Jurkat, Clone E6-1 (cell line): Measurements from ENCODE around the gene C10orf88. TPM values are rescaled to one million over a fixed set of nuclear protein-coding genes. Genes with fewer than 3 reads are reported as not detected.
A peak's percentile ranks its signal among the peaks of the same experiment; 100 is the strongest.

ENCODE experiments used
- DNase-seq: peaks from one replicate; pipeline ENCODE4 v3.0.0-alpha.2; 2011; ENCODE audit warnings: low read depth, low spot score
- H3K4me3 ChIP-seq: 2 replicates; pipeline ENCODE4 v1.5.1; 2011; ENCODE audit warnings: mild to moderate bottlenecking, low read length, control low read depth, moderate library complexity
- polyA plus RNA-seq: library from polyadenylated mRNA; unstranded; fragments of >200 nt; gene quantifications from one replicate; pipeline ENCODE4 v1.2.1, GENCODE V29; 2012; ENCODE audit warnings: missing spikeins; ENCODE audit not compliant: insufficient read length, insufficient read depth

C10orf88 gene, protein sequence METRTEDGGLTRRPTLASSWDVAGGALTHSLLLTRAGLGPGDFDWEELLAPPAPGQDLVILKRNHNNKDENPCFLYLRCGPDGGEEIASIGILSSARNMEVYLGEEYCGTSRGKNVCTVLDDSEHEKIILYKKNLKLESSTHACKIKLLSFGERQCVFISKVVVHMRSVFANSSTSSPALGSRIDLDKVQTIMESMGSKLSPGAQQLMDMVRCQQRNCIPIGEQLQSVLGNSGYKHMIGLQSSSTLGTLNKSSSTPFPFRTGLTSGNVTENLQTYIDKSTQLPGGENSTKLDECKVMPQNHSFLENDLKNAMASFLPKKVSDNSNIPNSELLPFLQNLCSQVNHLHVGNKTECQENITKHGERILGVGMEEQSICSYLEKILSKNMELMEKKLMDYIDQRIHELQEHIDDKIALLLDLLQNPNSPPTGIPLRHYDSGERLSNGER
- polyA plus RNA-seq = 15.5 TPM

DNA sequence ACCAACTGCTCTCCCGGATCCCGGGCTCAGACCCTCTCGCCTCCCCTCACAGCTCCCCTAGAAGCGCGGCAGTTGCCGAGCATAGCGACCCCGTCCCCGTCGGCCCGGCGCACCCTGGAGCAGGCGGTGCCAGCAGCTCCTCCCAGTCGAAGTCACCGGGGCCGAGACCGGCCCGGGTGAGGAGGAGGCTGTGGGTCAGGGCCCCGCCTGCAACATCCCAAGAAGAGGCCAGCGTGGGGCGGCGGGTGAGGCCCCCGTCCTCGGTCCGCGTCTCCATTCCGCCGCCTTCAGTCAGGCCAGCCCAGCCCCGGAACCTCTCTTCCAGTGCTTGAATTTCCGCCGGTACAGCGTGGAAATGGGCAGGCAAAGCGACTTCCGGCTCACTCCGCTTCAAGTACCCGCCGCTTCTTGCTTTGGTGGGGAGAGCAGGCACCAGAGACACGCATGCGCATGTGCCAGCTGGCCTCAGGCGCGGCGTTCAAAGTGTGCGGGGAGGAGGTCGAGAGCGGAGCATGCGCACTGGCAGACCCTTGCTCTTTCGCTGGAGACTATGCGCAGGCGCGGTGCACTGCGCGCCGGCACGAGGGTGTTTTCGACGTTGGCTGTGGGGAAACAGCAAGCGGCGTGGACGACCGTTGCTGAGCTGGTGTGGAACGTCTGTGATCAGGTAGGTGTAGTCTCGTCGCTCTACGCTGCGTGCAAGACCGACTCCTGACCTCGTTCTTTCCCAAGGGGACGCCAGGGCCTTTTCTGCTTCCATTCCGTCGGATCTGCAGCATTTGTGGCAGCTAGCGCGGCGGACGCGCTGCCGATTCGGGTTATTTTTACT lies at the start of gene C10orf88:
C10orf88 (minus strand) TSS at position 326 of the 829 bp plus-strand sequence; CDS start at position 277, 49 bp downstream.
- peak within 1 kb of the TSS; percentile 74 for H3K4me3 ChIP-seq
- DNase-seq = peak; percentile 99

DNA sequence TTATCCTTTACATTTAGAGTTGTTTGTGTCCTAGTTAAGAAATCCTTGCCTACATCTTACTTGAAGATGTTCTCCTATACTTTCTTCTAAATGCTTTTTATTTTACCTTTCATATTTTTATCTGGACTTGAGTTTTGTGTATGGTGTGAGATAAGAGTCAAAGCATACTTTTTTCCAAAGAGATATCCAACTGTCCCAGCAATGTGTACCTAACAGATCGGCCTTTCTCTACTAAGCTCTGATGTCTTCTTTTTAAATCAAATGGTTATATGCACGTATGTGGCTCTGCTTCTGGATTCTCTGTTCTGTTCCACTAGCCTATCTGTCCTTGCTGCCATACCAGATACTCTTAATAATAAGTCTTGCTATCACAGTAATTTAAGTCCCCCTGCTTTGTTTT lies 47.3 kb upstream of the C10orf88 start:
- no peak for DNase-seq

DNA sequence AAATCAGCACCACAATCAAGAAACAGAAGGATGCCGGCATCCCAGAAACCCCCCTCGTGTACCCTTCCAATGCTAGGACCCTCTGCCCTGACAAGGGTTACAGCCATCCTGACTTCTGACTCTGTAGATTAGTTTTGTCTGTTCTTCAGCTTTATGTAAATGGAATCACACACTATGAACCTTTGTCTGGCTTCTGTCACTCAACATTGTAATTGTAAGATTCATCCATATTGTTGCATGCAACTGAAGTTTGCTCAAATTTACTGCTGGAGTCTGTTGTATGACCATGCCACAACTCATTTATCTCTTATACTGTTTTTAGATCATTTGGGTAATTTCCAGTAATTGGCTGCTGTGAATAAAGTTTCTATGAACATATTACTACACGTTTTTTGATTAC lies 46.1 kb upstream of the C10orf88 start:
- no peak overlapping the region for H3K4me3 ChIP-seq
- DNase-seq = no peak

More for the DNA sequence above, 47.3 kb upstream of the C10orf88 start:
- no peak overlapping the region for H3K4me3 ChIP-seq

DNA sequence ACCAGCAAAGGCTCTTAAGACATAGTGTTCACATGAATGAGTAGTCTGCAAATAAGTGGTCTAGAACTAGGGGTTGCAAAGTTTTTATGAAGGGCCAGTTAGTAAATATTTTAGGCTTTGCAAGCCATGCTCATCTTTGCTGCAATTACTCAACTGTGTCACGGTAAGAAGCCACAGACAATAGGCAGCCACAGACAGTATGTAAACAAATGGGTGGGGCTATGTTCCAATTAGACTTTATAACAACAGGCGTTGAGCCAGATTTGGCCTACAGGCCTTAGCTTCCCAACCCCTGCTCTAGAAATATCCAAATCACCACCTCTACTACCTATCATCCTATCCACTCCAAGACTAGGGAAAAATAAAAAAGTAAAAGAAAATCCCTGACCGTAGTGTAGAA lies 45.3 kb upstream of the C10orf88 start:
- DNase-seq = no peak
- H3K4me3 ChIP-seq = no peak overlapping the region

DNA sequence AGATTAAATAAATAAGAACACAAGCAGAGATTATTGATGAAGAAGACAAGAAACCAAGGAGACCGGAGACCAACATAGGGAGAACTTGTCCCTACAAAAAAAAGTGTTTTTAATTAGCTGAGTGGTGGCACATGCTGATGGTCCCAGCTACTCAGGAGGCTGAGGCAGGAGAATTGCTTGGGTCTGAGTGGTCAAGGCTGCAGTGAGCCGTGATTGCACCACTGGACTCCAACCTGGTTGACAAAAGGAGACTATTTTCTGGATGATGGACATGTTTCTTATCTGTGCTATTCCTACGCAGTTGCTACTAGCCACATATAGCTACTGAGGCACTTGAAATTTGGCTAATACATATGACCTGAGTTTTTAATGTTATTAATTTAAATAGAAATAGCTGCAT lies 44.9 kb upstream of the C10orf88 start:
- DNase-seq = no peak
- H3K4me3 ChIP-seq = no peak overlapping the region

DNA sequence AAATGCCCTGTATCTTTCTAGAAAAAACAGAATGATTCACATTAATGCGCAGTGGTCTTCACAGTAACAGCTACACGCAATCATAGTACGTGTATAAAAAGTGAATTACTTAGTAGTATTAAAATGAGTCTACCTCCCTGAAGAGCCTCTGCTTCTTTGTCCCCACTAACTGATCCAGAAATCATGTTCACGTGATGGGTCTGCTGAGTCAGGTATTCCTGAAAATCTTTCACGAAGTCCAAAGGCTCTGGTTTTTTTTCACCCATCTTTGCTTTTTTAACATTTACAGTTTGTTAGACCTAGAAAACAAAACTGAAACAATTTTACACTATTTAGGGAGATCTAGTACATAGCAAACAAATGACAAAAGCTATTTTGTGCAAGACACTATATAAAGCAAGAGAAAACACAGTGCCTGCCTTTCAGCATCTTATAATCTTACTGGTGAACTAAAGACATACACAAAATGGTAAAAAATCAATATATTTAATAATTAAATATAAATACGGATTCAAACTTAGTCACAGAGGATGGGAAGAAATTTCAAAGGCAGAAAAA lies 44.4 kb upstream of the C10orf88 start:
- no peak overlapping the region for H3K4me3 ChIP-seq

DNA sequence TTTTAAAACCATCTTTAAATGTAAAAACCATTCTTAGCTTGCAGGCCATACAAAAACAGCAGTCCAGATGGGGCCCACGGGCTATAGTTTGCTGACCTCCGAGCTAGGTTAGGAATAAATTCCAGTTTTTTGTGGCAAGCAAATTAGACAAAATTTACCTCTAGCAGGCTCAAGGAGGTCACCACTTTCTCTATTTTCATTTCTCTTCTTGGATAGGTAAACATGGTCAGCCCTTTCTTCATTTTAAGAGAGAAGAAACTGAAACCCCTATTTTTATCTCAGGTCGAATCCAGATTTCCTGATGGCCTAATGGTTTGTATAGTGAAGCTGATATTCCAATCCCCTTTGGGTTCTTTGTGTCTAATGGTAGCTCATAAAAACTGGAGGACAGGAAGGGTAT lies 43.8 kb upstream of the C10orf88 start:
- no peak overlapping the region for H3K4me3 ChIP-seq
- DNase-seq = no peak

More for the DNA sequence above, 44.4 kb upstream of the C10orf88 start:
- DNase-seq = no peak

DNA sequence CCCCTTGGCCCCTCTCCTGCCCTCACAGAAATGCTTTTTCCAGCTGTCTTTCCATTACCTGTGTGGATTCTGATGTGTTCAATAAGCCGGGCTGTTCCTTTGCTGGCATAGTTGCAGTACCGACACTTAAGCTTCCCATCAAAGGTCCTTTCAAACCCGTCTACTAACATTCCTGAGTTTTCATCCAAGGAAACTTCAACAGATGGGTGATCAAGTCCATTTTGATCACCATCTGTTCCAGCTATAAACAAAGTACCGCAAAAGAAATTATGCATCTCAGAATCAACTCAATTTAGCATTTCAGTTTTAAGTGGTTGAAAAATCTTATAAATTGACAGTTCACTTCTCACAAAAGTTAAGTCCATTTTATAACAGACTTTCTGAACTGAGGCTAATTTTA lies 41.9 kb upstream of the C10orf88 start:
- no peak for DNase-seq
- no peak overlapping the region for H3K4me3 ChIP-seq

DNA sequence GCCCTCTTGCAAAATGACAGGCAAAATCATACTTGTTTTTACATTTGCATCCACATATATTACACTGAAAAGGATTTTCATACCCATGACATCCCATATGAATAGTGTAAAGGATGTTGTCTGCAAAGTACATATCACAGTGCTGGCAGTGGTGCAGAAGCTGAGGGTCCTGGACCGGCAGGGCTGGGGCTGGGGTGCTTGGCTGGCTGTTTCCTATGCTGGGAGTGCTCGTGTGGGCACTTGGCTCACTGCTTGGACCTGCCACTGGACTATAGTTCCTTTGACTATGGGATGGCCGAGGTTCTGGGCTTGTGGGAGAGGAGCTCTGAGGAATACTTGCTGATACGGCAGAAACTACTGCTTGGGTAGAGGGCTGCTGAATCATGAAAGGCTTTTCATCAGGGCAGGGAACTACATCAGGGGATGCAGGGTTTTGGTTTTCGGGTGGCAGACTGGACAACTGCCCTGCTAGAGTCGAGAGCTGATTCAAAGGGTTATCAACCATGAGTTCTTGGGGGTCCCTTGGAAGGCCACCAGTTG lies 39.8 kb upstream of the C10orf88 start:
- DNase-seq = no peak
- no peak overlapping the region for H3K4me3 ChIP-seq

DNA sequence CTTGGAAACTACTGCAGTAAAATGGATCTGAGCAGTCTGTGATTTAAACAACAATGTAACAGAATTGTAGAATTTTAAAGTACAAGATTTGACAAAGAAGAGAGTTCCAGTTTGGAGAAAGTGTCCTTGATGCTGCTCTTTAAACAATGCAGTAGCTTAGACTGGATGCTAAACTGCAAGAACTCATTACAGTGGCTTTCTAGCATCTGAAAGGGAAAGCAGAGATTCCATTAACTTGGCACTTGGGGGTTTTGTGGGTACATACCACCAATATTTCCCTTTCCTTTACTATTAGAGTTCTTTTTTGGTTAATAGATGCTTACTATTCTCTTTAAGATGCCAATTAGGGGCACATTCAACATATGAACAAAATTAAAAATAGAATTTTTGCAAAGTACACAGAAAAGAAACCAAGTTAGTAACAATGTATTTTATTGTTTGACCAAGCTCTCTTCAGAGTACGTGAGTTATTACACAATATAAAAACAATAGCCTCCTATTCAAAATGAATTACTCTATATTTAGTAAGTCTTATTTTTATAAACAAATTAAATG lies 38.1 kb upstream of the C10orf88 start:
- no peak for DNase-seq
- H3K4me3 ChIP-seq = no peak overlapping the region

DNA sequence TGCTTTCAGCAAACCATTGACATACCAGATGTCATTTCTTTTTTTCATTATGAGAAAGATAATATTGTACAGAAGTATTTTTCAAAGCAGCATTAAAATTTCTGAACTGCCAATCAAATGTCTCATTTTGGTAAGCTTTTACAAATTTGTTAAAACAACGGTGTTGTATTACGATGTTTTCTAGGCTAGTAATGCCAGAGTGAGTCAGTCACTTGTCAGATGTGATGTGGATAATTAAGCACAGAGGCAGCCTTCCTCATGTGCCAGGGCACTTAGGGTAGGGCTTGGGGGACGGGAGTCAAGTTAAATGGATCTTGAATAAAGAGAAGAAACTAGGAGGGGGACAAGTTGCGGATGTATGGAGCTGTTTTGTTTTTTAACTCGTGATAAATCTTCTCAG lies 36.3 kb upstream of the C10orf88 start:
- no peak for DNase-seq

DNA sequence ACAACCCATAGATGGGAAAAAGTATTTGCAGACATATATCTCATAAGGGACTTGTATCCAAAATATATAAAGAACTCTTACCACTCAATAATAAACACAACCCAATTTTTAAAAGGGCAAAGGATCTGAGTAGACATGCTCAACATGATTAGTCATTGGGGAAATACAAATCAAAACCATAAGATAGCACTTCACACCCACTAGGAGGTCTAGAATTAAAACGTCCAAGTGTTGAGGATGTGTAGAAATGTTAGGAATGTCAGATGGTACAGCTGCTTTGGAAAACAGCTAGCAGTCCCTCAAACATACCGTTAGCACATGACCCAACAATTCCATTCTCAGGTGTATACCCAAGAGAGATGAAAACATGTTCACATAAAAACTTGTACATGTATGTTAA lies 34.5 kb upstream of the C10orf88 start:
- DNase-seq = no peak

More for the DNA sequence above, 36.3 kb upstream of the C10orf88 start:
- H3K4me3 ChIP-seq = no peak overlapping the region

DNA sequence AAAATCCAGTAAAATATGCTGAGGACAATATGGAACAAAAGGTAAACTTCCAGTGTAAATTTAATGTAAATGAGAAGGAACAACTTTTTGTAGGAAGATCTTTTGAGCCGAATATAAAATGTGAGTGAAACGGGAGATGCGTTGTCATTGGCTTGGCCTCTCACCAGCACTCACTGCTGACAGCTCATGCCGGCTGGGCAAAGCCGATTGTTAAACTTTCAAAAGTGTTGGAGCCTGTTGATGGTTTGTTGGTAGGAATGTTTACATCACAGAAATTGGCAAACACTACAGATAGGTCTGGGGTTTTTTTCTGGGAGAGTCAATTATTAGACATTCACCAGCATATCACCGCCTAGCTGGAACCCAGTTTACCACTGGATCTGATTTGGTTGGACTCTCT lies 32.3 kb upstream of the C10orf88 start:
- DNase-seq = no peak
- no peak overlapping the region for H3K4me3 ChIP-seq

More for the DNA sequence above, 34.5 kb upstream of the C10orf88 start:
- no peak overlapping the region for H3K4me3 ChIP-seq

DNA sequence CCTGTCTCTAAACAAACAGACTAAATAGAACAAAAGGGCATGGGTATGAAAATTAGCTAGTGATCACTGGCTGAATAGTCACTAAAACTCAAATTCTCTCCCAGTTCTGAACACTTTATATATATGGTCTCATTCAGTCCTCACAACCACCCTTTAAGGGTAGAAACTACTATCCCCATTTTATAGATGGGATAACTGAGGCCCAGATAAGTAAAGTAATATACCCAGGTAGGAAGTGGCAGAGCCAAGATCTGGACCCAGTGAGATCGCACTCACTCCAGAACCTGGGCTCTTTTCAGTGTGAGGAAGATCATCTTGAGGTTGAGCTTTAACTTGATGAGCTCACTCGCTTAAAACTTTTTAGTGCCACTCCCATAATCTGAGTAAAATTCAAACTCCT lies 30.7 kb upstream of the C10orf88 start:
- no peak for DNase-seq
- H3K4me3 ChIP-seq = no peak overlapping the region

DNA sequence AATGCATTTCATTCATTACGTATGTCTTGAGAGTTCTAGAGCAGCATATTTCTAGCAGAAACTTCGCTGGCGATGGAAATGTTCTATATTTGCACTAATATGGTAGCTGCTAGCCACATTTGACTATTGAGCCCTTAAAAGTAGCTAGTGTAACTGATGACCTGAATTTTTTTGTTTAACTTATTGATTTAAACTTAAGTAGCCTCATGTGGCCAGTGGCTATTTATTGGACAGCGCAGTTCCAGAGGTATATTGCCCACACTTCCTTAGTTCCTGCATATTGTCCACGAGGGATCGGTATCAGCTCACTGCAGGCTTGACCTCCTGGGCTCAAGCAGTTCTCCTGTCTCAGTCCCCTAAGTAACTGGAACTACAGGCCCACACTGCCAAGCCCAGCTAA lies 29.9 kb upstream of the C10orf88 start:
- H3K4me3 ChIP-seq = no peak overlapping the region
- DNase-seq = no peak

DNA sequence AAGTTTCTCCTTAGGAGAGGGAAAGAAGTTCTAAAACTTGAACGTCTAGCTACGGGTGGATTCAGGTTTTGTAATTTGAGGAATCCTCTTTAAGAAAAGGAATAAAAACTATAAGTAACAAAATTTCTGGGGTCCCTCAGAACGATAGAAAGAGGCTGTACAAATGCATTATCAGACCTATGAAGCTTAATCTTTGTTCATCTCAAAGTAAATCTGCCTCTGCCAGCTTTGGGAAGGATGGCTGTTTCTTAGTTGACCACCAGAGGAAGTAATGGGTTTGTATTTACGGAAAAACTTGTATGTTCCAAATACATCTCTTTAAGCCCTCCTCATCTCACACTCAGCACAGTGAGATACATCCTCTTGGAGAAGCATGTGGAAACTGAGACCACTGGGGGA lies 27.0 kb upstream of the C10orf88 start:
- DNase-seq = peak; percentile 49
- H3K4me3 ChIP-seq = peak overlapping the region; percentile 70

DNA sequence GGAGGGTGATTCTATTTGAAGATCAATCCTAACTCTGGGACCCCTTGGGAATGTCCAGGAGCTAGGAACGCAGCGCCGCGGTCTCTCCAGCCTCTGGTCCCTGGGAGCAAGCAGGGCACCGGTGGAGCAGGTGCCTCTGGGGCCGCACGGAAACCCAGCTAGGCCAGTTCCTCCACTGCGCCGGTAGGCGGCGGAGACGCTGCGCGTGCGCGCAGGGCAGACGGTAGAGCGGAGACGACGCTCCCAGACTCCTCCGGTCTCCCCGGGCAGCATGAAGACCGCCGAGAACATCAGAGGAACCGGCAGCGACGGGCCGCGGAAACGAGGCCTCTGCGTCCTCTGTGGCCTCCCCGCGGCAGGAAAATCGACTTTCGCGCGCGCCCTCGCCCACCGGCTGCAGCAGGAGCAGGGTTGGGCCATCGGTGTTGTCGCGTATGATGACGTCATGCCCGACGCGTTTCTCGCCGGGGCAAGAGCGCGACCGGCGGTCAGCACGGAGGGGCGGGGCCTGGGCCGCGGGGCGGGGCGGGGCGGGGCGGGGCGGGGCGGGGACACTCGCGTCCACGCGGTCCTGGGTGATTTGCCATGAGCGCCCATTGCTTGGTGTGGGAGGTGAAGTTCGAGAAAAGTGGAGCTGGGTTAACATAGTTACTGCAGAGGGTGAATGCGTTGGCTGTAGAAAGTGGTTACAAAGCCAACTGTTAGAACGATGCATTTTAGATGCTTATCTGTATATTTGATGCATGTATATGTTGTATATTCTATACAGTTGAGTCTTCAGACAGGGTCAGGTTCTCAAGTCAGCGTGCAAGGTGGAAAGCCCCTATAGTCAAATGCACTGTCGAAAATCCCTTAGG lies 26.4 kb upstream of the C10orf88 start, which contains the start of gene PSTK:
PSTK (plus strand) TSS at position 193 of the 857 bp plus-strand sequence; CDS start at position 272, 79 bp downstream.
- peak; percentile 88 for DNase-seq
- H3K4me3 ChIP-seq = peak within 1 kb of the TSS; percentile 70

DNA sequence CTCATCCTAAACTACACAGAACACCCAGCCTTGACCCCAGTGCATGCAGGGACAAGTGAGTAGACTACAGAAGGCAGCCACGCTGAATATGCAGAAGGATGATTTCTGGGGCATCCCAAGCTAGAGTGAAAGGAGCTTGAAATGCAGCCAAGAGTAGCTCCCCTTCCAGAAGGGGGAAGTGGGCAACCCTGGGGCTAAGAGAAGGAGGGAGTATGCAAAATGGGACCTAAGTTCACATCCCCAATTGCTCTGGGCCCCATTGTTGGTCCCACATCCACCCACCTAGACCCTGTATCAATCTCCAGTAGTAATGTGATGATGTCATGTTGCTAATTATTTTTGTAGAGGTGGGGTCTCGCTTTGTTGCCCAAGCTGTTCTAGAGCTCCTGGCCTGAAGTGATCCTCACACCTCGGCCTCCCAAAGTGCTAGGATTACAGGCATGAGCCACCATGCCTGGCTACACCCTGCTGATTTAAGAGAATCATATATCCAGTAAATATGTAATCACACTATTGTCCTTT lies 20.6 kb upstream of the C10orf88 start:
- no peak overlapping the region for H3K4me3 ChIP-seq
- DNase-seq = no peak
